Left ventricle myocardium superior (tissue), 1 donor: ENCODE results near the gene ACLY. TPM values are rescaled to one million over a fixed set of nuclear protein-coding genes. Genes with fewer than 3 reads are reported as not detected.
"Not testable (repeated sequence)": the region's sequence is repeated elsewhere in the genome, so short reads cannot be mapped to it uniquely, and the experiment has no call there.

Source experiments
- ATAC-seq: fragments of 200-7000 bp; cut with Tn5 transposase; one replicate; pipeline ENCODE4 v1.9.1; 2020; ENCODE audit warnings: mild to moderate bottlenecking, moderate library complexity
- DNase-seq: peaks from one replicate; pipeline ENCODE4 v3.0.0-alpha.2; 2020
- intact Hi-C: fragments of 100-400 bp; cut with micrococcal nuclease; formaldehyde crosslinking; loops from one replicate; pipeline ENCODE4 v1.11.0; 2022
- total RNA-seq: library from RNA; stranded (reverse); fragmentation: NEBNext Ultra II Directional; extraction: Animal tissue kit (Norgen Biotek cat#: 25700); gene quantifications from one replicate; pipeline ENCODE4 v1.2.1, GENCODE V29; 2021
- donor health status: DM: no; HTN: yes; CAD: no; lungs with severe emphysema.

The ACLY gene
- total RNA-seq, 1 donor from 2014 or later: 24.5 TPM

DNA sequence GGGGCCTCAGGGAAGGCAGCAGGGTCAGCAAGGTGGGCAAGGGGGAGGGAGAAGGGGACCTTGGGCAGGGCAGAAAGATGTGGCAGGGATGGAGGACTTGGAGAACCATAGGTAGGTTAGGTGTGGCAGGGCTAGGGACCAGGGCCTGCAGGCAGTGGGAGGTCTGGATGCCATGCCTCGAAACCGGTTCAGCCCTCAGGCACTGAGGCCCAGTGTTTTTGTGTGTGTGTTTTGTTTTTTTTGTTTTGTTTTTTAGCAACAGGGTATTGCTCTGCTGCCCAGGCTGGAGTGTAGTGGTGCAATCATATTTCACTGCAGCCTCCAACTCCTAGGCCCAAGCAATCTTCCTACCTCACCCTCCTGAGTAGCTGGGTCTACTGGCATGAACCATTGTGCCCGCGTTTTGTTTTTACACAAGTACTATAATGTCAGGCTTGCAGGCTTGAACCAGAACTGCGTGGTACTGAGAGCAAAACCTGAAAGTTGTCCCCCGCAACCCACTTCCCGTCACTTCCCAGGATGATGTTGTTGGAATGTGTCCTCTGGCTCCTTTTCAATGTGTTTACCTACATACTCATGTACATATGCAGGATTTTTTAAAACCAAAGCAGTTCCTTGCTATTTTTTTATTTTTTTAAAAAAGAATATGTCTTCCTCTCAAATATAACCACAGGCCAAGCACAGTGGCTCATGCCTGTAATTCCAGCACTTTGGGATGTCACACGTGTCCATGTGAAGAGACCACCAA, 24.0 kb upstream of the ACLY start:
- ATAC-seq (no peak), DNase-seq (no peak)
- intact Hi-C loops: no loop called here

DNA sequence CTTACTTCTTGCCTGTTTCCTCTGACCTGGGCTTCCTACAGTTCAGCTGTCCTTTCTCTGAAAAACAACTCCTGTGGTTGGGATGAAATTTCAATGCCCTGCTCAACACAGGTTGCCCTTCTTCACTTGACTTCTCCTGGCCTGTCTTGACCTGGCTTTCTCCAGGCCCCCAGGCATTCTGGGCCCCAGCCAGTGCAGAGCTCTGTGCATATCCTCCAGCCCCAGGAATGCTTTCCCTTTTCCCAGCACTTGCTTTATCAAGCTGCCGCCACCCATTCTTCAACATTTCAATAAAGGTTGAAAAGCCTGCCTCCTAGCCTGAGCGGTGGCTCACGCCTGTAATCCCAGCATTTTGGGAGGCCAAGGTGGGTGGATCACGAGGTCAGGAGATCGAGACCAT, 22.4 kb upstream of the ACLY start:
- no peak for DNase-seq
- intact Hi-C loops: no loop called here
- no peak for ATAC-seq

- DNase-seq (no peak), ATAC-seq (no peak)
- intact Hi-C loops: no loop called here
Observed at GRCh38 chr17:41939693-41940090, 20.9 kb upstream of the ACLY start.

- DNase-seq (no peak), ATAC-seq (no peak)
- intact Hi-C loops: no loop called here
Observed at GRCh38 chr17:41939044-41939692, 20.4 kb upstream of the ACLY start.

DNA sequence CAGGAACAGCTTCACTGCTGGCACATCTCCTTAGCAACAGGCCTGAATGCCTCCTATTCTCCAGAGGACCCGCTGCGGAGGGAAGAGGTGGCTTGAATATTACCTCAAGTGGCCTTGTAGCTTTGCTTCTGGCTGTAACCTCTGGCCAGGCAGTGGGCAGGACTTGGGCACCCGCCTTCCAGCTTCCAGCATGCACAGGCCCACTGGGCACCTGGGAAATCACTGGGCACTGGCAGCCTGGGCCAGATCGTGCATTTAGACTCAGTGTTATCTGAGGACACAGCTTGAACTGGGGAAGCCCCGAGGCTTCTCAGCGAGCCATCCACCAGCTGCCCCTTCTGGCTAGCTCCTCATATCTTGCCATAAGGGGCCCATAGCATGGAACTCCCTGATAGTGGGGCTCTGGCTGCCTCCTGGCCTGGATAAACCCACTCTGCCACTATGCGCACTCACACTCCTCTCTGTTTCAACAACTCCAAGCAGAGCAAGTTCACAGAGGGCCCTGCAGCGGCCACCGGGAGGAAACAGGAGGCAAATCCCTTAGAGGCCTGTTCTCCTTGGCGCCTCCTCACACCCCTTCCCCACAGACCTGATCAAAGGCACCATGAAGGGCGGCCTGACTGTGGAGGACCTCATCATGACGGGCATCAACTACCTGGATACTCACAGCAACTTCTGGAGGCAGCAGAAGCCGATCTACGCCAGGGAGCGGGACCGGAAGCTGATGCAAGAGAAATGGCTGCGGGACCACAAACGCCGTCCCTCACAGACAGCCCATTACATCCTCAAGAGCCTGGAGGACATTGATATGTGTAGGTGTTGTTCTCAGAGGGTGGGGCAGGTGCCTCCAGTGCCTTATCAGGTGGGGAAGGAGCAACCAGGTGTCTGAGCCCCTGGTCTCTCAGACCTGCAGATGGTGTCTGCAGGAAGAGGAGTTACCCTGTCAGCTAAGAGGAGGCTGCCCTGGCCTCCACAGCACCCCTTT, 19.5 kb upstream of the ACLY start:
- DNase-seq (peak; percentile 80), ATAC-seq (peak; percentile 94)
- intact Hi-C loops: no loop called here

- intact Hi-C loops: no loop called here
- ATAC-seq (no peak), DNase-seq (no peak)
Observed at GRCh38 chr17:41935641-41936040, 16.9 kb upstream of the ACLY start.

GRCh38 chr17:41932816-41933389, 14.2 kb upstream of the ACLY start:
- intact Hi-C loops: no loop called here
- ATAC-seq (no peak), DNase-seq (no peak)

DNA sequence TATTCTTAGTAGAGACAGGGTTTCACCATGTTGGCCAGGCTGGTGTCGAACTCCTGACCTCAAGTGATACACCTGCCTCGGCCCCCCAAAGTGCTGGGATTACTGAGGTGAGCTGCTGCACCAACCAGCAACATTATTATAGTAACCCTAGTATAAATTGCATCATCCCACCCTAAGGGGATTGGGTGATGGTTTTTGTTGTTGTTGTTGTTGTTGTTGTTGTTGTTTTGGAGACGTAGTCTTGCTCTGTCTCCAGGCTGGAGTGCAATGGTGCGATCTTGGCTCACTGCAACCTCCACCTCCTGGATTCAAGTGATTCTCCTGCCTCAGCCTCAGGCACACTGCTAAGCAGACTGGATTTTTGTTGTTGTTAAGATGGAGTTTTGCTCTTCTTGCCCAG, 13.0 kb upstream of the ACLY start:
- ATAC-seq, intact Hi-C loops, DNase-seq: not testable (repeated sequence)

DNA sequence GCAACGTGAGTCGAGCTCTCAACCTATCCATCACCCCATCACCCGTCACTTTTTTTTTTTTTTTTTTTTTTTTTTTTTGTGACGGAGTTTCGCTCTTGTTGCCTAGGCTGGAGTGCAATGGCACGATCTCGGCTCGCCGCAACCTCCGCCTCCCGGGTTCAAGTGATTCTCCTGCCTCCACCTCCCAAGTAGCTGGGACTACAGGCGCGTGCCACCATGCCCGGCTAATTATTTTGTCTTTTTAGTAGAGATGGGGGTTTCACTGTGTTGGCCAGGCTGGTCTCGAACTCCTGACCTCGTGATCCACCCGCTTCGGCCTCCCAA, 12.0 kb upstream of the ACLY start:
- DNase-seq: peak; percentile 40
- intact Hi-C loops, ATAC-seq: not testable (repeated sequence)

DNA sequence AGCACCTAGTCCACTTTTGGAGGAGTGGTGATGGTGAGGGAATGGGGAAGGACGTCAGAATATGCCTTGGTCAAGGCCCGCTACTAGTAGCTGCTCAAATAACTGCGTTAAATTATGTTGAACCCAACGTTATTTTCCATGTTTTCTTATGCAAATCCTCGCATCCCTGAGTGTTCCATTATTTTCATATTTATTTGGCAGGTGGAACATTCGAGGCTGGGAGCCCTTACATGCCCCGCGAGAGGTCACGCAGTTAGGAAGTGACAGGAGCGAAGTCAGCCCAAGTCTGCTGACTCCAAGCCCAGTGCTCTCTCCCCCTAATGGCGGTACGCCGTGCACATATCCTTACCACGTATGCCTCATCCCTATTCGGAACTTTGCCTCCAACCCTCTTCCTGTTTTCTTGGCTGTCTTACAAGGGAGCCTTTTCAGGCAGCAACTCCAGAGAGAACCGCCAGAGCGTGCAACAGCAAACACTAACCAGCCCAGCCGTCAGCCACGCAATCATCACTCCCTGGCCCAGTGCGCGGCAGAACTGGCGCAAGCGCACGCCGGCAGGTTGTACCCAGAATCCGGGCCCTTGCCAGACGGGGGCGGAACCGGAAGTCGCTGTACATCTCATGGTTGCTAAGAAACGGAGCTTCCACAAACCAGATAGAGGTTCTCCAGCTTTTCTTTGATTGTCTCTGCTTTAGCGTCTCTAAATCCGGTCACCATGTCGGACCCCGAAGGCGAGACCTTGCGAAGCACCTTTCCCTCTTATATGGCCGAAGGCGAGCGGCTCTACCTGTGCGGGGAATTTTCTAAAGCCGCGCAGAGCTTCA, 11.5 kb upstream of the ACLY start, which contains the start of gene ODAD4:
TSS of gene ODAD4 (plus strand) at position 609 of the 824 bp plus-strand sequence. CDS start at position 716, 107 bp downstream.
- peak; percentile 98 for ATAC-seq
- intact Hi-C loops: no loop called here
- peak; percentile 99 for DNase-seq

DNA sequence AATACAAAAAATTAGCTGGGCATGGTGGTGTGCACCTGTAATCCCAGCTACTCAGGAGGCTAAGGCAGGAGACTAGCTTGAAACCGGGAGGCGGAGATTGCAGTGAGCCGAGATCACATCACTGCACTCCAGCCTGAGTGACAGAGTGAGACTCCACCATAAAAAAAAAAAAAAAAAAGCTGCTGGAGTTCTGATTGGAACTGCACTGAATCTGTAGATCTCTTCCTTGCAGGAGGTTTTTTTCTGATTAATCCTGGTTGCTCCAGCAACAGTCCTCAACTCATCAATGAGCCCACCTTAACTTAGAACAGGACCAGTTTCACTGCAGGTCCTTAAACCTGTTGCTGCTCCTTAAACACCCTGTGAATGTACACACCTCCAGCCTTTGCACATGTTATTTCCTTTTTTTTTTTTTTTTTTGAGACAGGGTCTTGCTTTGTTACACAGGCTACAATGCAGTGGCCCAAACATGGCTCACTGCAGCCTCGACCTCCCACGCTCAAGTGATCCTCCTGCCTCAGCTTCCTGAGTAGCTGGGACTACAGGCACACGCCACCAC, 10.0 kb upstream of the ACLY start:
- DNase-seq: no peak
- intact Hi-C loops: no loop called here
- no peak for ATAC-seq

DNA sequence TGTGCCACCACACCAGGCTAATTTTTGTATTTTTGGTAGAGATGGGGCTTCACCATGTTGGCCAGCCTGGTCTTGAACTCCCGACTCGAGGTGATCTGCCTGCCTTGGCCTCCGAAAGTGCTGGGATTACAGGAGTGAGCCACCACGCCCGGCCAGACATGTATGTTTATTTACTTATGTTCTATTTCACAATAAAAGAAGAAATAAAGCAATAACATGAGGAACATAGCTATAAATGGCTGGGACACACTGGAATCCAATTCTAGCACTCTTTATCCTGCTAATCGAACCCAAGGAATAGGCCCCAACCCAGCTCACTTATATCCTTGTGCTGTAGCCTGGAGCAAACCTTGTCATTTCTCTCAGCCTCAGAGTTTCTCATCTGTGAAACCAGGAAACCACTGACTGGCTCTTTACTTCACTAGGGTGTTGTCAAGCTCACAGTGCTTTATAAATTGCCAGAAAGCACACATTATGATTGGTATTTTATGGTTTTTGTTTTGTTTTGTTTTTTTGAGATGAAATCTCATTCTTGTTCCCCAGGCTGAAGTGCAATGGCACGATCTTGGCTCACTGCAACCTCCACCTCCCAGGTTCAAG, 7.3 kb upstream of the ACLY start:
- no peak for DNase-seq
- intact Hi-C loops: no loop called here
- no peak for ATAC-seq

DNA sequence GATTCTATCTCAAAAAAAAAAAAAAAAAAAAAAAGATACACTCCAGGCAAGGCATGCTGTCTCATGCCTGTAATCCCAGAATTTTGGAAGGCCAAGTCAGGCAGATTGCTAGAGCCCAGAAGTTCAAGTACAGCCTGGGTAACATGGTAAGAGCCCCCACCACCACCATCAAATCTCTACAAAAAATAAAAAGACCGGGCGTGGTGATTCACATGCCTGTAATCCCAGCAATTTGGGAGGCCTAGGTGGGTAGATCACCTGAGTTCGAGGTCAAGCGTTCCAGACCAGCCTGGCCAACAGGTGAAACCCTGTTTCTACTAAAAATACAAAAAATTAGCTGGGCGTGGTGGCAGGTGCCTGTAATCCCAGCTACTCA, 1.8 kb upstream of the ACLY start:
- intact Hi-C loops: no loop called here
- no peak for DNase-seq
- ATAC-seq: no peak

DNA sequence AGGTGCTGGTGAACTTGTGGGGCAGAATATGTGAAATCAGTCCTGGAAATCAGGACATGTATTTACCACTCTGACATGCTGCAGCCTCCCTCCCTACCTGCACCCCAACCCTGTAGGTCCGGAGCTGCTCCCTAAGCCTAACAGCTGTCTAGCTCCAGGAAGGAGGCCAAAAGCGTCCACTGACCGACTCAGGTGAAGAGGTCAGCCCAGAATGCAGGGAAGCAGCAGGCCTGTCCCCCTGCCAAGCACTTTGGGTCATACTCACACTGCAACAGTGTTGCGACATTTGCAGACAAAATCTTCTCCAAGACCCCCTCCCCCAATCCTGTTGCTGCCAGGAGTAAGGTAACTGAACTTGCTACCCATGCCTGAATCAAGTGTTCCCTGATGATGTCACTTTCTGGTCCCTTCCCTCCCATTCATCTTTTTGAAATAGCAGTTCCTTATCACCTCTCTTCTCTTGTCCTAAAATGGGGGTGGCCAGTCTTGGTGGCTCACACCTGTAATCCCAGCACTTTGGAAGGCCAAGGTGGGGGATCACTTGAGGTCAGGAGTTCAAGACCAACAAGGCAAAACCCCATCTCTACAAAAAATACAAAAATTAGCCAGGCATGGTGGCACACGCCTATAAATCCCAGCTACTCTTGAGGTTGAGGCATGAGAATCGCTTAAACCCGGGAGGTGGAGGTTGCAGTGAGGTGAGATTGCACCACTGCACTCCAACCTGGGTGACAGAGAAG, 1.3 kb upstream of the ACLY start:
- ATAC-seq (no peak), DNase-seq (no peak)
- intact Hi-C loops: no loop called here

- no peak for DNase-seq
- intact Hi-C loops: no loop called here
- peak; percentile 47 for ATAC-seq
Observed at GRCh38 chr17:41919165-41919817, 540 bp upstream of the ACLY start.

- DNase-seq: peak; percentile 86
- ATAC-seq: peak; percentile 47
- intact Hi-C loops: no loop called here
Observed at GRCh38 chr17:41917679-41918313, 955 bp downstream of the ACLY start.
